Measurements from ENCODE around the gene SERGEF.

DNA sequence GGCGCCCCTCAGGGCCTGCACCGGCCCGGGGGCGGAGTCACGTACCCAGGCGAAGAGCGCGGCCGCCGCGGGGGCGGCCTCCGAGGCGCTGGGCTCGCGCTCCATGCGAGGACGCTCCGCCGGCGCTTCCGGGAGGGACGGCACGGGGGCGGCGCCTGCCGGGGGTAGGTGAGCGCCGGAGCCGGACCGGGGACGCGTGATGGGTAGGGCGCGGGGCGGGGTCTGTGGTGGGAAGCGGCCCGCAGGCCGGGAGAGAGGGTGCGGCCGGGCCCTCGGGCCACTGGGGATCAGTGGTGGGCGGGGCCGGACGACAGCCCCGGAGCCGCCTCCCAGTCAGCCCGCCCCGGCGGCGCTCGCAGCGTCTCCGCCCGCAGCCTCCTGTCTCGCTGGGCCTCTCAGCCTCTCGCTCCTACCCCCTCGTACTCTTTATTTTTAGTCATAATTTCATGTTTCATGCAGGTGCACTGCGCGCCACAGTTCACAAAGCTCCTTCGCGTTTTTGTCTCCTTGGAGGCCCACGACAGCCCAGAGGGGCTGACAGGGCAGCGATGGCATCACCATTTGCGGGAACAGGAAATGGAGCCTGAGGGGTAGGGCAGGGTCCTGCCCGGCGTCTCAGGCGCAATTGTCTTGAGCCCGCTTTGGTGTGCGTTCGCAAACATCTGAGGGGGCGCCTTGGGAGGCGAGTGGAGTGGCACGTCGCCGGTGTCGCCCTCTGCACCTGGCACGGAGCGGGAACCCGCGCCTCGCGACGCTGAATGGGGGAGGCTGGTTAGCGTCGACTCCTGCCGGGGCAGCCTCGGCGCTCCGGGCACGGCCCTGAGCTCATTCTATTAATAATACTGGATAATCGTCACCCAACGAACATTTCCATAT lies at the start of gene SERGEF:
- TF ChIP-seq, protein P1, sequence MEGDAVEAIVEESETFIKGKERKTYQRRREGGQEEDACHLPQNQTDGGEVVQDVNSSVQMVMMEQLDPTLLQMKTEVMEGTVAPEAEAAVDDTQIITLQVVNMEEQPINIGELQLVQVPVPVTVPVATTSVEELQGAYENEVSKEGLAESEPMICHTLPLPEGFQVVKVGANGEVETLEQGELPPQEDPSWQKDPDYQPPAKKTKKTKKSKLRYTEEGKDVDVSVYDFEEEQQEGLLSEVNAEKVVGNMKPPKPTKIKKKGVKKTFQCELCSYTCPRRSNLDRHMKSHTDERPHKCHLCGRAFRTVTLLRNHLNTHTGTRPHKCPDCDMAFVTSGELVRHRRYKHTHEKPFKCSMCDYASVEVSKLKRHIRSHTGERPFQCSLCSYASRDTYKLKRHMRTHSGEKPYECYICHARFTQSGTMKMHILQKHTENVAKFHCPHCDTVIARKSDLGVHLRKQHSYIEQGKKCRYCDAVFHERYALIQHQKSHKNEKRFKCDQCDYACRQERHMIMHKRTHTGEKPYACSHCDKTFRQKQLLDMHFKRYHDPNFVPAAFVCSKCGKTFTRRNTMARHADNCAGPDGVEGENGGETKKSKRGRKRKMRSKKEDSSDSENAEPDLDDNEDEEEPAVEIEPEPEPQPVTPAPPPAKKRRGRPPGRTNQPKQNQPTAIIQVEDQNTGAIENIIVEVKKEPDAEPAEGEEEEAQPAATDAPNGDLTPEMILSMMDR (IDR thresholded peaks at IDR 0.05) = peak in 2 of 6 experiments; percentile 29 to 45
- TF ChIP-seq POLR2A (IDR thresholded peaks at IDR 0.05) = peak in 1 of 2 donors; percentile 80
